Ishikawa (cell line): Measurements from ENCODE around the gene NXT1.

Experiments
- CEBPB ChIP-seq: IDR thresholded peaks from 2 replicates; pipeline ENCODE4 v1.6.1; 2012
- CREB1 ChIP-seq: IDR thresholded peaks from 2 replicates; pipeline ENCODE4 v1.6.1; 2012; ENCODE audit warnings: low read depth
- EGR1 ChIP-seq: IDR thresholded peaks from 2 replicates; pipeline ENCODE4 v1.6.1; 2012
- EP300 ChIP-seq: IDR thresholded peaks from 2 replicates; pipeline ENCODE4 v1.6.1; 2012; ENCODE audit warnings: borderline replicate concordance
- FOXM1 ChIP-seq: IDR thresholded peaks from 2 replicates; pipeline ENCODE4 v1.6.1; 2012; ENCODE audit warnings: low read depth, borderline replicate concordance
- MAX ChIP-seq: IDR thresholded peaks from 2 replicates; pipeline ENCODE4 v1.6.1; 2012
- NFIC ChIP-seq: IDR thresholded peaks from 2 replicates; pipeline ENCODE4 v1.6.1; 2012
- RAD21 ChIP-seq: IDR thresholded peaks from 2 replicates; pipeline ENCODE4 v1.6.1; 2012; ENCODE audit warnings: low read depth
- REST ChIP-seq: IDR thresholded peaks from 2 replicates; pipeline ENCODE4 v1.6.1; 2012; ENCODE audit warnings: low read depth, mild to moderate bottlenecking
- TAF1 ChIP-seq: IDR thresholded peaks from 2 replicates; pipeline ENCODE4 v1.6.1; 2012; ENCODE audit warnings: low read depth, mild to moderate bottlenecking
- TCF12 ChIP-seq: IDR thresholded peaks from 2 replicates; pipeline ENCODE4 v1.6.1; 2012; ENCODE audit warnings: low read depth
- TEAD4 ChIP-seq: IDR thresholded peaks from 2 replicates; pipeline ENCODE4 v1.6.1; 2012
- USF1 ChIP-seq: IDR thresholded peaks from 2 replicates; pipeline ENCODE4 v1.6.1; 2012
- YY1 ChIP-seq: IDR thresholded peaks from 2 replicates; pipeline ENCODE4 v1.6.1; 2012; ENCODE audit warnings: low read depth

- TF ChIP-seq RAD21 (no peak), MAX (no peak), EGR1 (no peak), CEBPB (no peak), TAF1 (no peak), EP300 (no peak), CREB1 (no peak), REST (no peak), TCF12 (no peak), YY1 (no peak), NFIC (no peak), FOXM1 (no peak), USF1 (no peak), TEAD4 (no peak)
Measured at GRCh38 chr20:23370873-23371272, 20.3 kb downstream of the NXT1 start.
